ENCODE data around the gene WWOX.

The WWOX gene

DNA sequence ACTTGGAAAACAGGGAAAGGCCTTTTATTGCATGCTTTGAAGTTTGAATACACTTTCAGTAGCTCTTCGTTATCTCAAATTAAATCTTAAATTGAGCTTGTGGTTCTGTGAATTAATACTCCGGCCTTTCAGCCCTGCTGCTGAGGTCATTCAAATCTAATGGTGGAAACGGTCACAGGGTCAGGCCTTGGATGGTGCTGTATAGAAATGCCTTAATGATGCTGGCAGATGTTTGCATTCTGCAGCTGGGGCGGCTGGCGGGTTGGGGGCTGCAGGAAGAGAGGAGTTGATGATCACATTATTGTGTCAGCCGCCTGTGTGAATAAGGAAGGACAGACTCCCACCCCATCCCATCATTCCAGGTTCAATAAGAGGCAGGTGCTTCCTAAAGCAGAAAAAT is 723.6 kb downstream of the WWOX start:
- Histone ChIP-seq H3K27me3 (replicated peaks; ENCODE audit: control insufficient read depth, insufficient read depth, low read length) (no peaks in the 10 kb centered on the region), H3K4me3 (replicated peaks; ENCODE audit: low read depth, low read length) (no peak overlapping the region), H3K36me3 (ENCODE audit: control insufficient read depth, insufficient read depth, low read length) (no peaks in the 10 kb centered on the region)
- no peak for DNase-seq (ENCODE audit: extremely low read depth, insufficient read length)
- TF ChIP-seq CTCF (IDR thresholded peaks at IDR 0.05; ENCODE audit: insufficient read depth, low read length, poor library complexity, severe bottlenecking), result no peak

DNA sequence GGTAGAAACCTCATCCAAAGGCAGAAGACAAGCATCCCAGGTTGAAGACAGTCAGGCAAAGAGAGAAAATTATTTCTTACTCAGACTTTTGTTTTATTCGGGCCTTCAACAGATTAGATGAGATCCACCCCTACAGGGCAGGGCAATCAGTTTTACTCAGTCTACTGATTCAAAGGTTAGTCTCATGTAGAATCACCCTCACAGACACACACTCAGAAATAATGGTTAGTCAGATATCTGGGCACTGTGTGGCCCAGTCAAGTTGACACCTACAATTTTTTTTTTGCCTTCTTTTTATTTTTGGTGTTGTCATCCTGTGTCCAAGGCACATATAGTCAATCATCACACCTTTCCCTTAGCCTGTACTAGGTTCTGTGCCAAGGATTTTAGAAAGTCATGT is 729.8 kb downstream of the WWOX start:
- H3K4me3 ChIP-seq (replicated peaks; ENCODE audit: low read depth, low read length), result no peak overlapping the region
- TF ChIP-seq CTCF (IDR thresholded peaks at IDR 0.05; ENCODE audit: insufficient read depth, low read length, poor library complexity, severe bottlenecking), result no peak
- H3K27me3 ChIP-seq (replicated peaks; ENCODE audit: control insufficient read depth, insufficient read depth, low read length), result no peaks in the 10 kb centered on the region
- DNase-seq (ENCODE audit: extremely low read depth, insufficient read length), result no peak
- H3K36me3 ChIP-seq (ENCODE audit: control insufficient read depth, insufficient read depth, low read length), result no peaks in the 10 kb centered on the region

DNA sequence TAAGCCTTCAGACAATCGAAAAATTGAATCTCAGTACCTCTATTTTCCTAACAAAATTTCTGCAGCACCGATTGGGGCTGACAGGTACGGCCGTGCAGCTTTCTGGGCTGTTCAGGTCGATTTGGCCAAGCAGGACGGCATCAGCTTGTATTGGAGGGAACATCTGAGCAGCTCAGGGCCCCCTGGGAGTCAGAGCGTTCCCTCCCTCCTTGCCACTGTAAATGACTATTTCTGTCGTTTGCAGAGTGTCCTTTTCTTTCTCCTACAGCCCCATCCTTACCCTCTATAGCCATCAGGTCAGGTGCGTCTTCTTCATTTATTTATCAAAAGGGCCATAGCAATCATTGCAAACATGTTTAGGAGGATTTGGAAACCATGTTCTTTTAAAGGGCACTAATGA is 731.1 kb downstream of the WWOX start:
- TF ChIP-seq CTCF (IDR thresholded peaks at IDR 0.05; ENCODE audit: insufficient read depth, low read length, poor library complexity, severe bottlenecking), result no peak
- DNase-seq (ENCODE audit: extremely low read depth, insufficient read length), result no peak
- Histone ChIP-seq H3K4me3 (replicated peaks; ENCODE audit: low read depth, low read length) (no peak overlapping the region), H3K36me3 (ENCODE audit: control insufficient read depth, insufficient read depth, low read length) (no peaks in the 10 kb centered on the region), H3K27me3 (replicated peaks; ENCODE audit: control insufficient read depth, insufficient read depth, low read length) (no peaks in the 10 kb centered on the region)

- Histone ChIP-seq H3K27me3 (replicated peaks; ENCODE audit: control insufficient read depth, insufficient read depth, low read length) (no peaks in the 10 kb centered on the region), H3K36me3 (ENCODE audit: control insufficient read depth, insufficient read depth, low read length) (no peaks in the 10 kb centered on the region), H3K4me3 (replicated peaks; ENCODE audit: low read depth, low read length) (no peak overlapping the region)
- DNase-seq (ENCODE audit: extremely low read depth, insufficient read length), result no peak
- TF ChIP-seq CTCF (IDR thresholded peaks at IDR 0.05; ENCODE audit: insufficient read depth, low read length, poor library complexity, severe bottlenecking), result no peak
These were observed 732.6 kb downstream of the WWOX start for GRCh38 chr16:78832100-78832499.

GRCh38 chr16:78836802-78837491 is 737.5 kb downstream of the WWOX start:
- Histone ChIP-seq H3K4me3 (replicated peaks; ENCODE audit: low read depth, low read length) (no peak overlapping the region), H3K36me3 (ENCODE audit: control insufficient read depth, insufficient read depth, low read length) (no peaks in the 10 kb centered on the region), H3K27me3 (replicated peaks; ENCODE audit: control insufficient read depth, insufficient read depth, low read length) (no peaks in the 10 kb centered on the region)
- no peak for TF ChIP-seq CTCF (IDR thresholded peaks at IDR 0.05; ENCODE audit: insufficient read depth, low read length, poor library complexity, severe bottlenecking)
- no peak for DNase-seq (ENCODE audit: extremely low read depth, insufficient read length)

- Histone ChIP-seq H3K36me3 (ENCODE audit: control insufficient read depth, insufficient read depth, low read length) (no peaks in the 10 kb centered on the region), H3K4me3 (replicated peaks; ENCODE audit: low read depth, low read length) (no peak overlapping the region), H3K27me3 (replicated peaks; ENCODE audit: control insufficient read depth, insufficient read depth, low read length) (no peaks in the 10 kb centered on the region)
- DNase-seq (ENCODE audit: extremely low read depth, insufficient read length), result no peak
- no peak for TF ChIP-seq CTCF (IDR thresholded peaks at IDR 0.05; ENCODE audit: insufficient read depth, low read length, poor library complexity, severe bottlenecking)
These were observed 738.3 kb downstream of the WWOX start for GRCh38 chr16:78837706-78838105.
